Measurements from ENCODE around the gene HYAL2. TPM values are rescaled to one million over a fixed set of nuclear protein-coding genes. Genes with fewer than 3 reads are reported as not detected.

The HYAL2 gene
- total and polyA plus RNA-seq, 4 donors: 19.5 to 57.6 (median 33.2) TPM

GRCh38 chr3:50365842-50366220, 43.3 kb upstream of the HYAL2 start (continued):
- no peak for TF ChIP-seq NR2F2 (IDR thresholded peaks at IDR 0.05)

- Histone ChIP-seq H3K4me3 (ENCODE audit: low read depth in 1 of 3, low read length in 3 of 3) (peak overlapping the region; percentile 47 to 63 (median 53)), H3K9ac (ENCODE audit: low read depth in 1 of 2, low read length in 2 of 2) (peak overlapping the region in 1 of 2 donors; percentile 14), H3K4me1 (ENCODE audit: control insufficient read depth in 4 of 4, insufficient read depth in 4 of 4, low read length in 3 of 4) (peaks cover 0 to 10% (median 6%) of the 10 kb centered on the region in 4 donors), H3K27me3 (ENCODE audit: control insufficient read depth in 4 of 4, insufficient read depth in 4 of 4, low read length in 3 of 4) (no peaks in the 10 kb centered on the region), H3K9me3 (ENCODE audit: control insufficient read depth in 4 of 4, low read length in 3 of 4) (no peaks in the 10 kb centered on the region), H3K27ac (ENCODE audit: low read depth in 1 of 2, low read length in 2 of 2) (no peak overlapping the region), H3K36me3 (ENCODE audit: control insufficient read depth in 4 of 4, insufficient read depth in 3 of 4, low read depth in 1 of 4, low read length in 3 of 4) (no peaks in the 10 kb centered on the region)
- 9% methylated on average over 53 of the region's 53 CpGs for WGBS
- TF ChIP-seq TAF1 (conservative IDR thresholded peaks at IDR 0.05) (no peak), NR2F2 (IDR thresholded peaks at IDR 0.05) (no peak), REST (IDR thresholded peaks at IDR 0.05) (no peak), EGR1 (IDR thresholded peaks at IDR 0.05; ENCODE audit: low read depth in 2 of 2) (no peak), SP1 (IDR thresholded peaks at IDR 0.05) (no peak), ZBTB33 (IDR thresholded peaks at IDR 0.05) (no peak), ATF3 (IDR thresholded peaks at IDR 0.05) (no peak), FOXA1 (IDR thresholded peaks at IDR 0.05) (no peak), YY1 (IDR thresholded peaks at IDR 0.05) (no peak), CTCF (IDR thresholded peaks at IDR 0.05; ENCODE audit: low read depth, low read length, missing input control) (no peak), HNF4A (conservative IDR thresholded peaks at IDR 0.05) (no peak), FOXA2 (IDR thresholded peaks at IDR 0.05) (no peak)
- DNase-seq (ENCODE audit: low spot score): peak; percentile 94
Measured at GRCh38 chr3:50365080-50365841, 42.7 kb upstream of the HYAL2 start.

Data from liver (tissue), 9 donors.